ENCODE data around the gene SLC5A12. TPM values are rescaled to one million over a fixed set of nuclear protein-coding genes. Genes with fewer than 3 reads are reported as not detected.

Gene SLC5A12
- total RNA-seq, 2 donors from 2014 or later: not detected

DNA sequence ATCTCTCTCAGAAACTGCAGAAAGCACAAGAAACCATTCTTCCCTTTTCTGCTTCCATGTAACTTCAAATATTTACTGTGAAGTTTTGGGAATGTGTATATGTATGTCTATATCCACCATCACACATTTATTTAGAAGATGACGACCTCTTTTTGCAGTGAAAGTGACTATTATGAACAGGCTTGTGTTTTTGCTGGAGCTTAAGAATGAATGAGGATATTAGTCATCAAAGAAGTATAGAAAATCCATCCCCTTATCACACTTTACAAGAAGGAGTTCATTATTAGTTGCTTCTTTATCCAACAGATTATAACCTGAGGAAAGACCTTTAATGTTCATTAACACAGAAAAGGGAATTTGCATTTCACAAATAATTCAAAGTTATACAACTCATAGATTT lies 21.1 kb upstream of the SLC5A12 start:
- H3K36me3 Mint-ChIP-seq (ENCODE audit: insufficient read depth in 2 of 2): no peaks in the 10 kb centered on the region
- H3K9me3 Mint-ChIP-seq: peaks cover 5 to 8% of the 10 kb centered on the region in 2 donors
- H3K4me3 Mint-ChIP-seq: no peak overlapping the region
- H3K27ac Mint-ChIP-seq: no peak overlapping the region
- H3K4me1 Mint-ChIP-seq (ENCODE audit: low read depth): no peaks in the 10 kb centered on the region
- DNase-seq (no peak), ATAC-seq (replicated peaks in 1 of 2) (no peak)
- H3K27me3 Mint-ChIP-seq (ENCODE audit: low read depth): no peaks in the 10 kb centered on the region

DNA sequence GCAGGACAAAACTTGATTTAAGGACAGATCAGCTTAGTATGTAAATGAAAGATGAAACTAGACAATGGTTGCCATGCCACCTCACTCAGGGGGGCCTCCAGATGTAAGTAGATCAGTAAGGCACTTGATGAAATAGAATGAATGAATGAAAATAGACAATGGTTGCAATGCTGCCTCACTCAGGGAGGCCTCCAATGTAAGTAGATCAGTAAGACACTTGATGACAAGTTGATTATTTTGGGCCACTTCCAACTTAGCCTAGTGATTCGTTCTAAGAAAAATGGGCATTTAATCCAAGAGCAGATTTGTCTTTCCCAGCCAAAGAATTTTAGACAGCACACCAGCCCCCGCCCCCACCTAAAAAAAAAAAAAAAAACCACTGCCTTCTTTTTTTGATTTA lies 19.2 kb upstream of the SLC5A12 start:
- DNase-seq (no peak), ATAC-seq (replicated peaks in 1 of 2) (no peak)
- no peaks in the 10 kb centered on the region for H3K4me1 Mint-ChIP-seq (ENCODE audit: low read depth)
- H3K9me3 Mint-ChIP-seq: peaks cover 4 to 8% of the 10 kb centered on the region in 2 donors
- H3K27ac Mint-ChIP-seq: no peak overlapping the region
- no peak overlapping the region for H3K4me3 Mint-ChIP-seq
- no peaks in the 10 kb centered on the region for H3K36me3 Mint-ChIP-seq (ENCODE audit: insufficient read depth in 2 of 2)
- H3K27me3 Mint-ChIP-seq (ENCODE audit: low read depth): no peaks in the 10 kb centered on the region

DNA sequence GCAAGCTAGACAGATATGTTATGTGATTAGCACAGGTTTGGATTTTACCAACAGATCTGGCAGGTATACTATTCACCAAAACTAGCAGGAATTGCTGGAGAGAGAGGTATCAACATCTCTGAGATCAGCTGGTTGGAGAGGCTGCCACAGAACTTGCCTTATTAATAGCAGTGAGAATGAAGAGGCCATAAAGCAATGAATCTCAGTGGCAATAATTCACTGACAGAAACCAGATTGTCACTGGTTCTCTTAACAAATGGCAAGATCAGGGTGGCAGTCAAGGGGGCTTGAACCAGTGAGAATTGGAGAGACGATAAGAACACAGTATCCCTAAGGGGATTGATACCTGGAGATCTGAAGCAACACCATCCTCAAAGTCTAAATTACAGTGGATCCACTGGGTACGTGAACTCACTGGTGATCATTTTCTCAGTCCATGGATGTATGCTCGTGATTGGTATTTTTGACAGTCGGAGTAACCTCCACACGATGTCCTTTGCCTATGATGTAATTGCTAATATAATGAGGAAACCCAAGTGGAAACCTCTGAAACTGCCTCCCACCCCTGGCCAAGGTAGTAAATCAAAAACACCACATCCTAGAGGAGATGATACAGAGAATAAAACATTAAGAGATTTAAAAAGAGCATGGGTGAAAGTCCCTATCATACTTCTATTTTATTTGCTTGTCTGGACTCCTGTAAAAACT lies 17.7 kb upstream of the SLC5A12 start:
- Mint-ChIP-seq H3K4me3 (no peak overlapping the region), H3K27ac (no peak overlapping the region), H3K9me3 (peaks cover 4 to 8% of the 10 kb centered on the region in 2 donors), H3K36me3 (ENCODE audit: insufficient read depth in 2 of 2) (no peaks in the 10 kb centered on the region), H3K4me1 (ENCODE audit: low read depth) (no peaks in the 10 kb centered on the region), H3K27me3 (ENCODE audit: low read depth) (no peaks in the 10 kb centered on the region)
- DNase-seq: no peak
- ATAC-seq (replicated peaks in 1 of 2): no peak

DNA sequence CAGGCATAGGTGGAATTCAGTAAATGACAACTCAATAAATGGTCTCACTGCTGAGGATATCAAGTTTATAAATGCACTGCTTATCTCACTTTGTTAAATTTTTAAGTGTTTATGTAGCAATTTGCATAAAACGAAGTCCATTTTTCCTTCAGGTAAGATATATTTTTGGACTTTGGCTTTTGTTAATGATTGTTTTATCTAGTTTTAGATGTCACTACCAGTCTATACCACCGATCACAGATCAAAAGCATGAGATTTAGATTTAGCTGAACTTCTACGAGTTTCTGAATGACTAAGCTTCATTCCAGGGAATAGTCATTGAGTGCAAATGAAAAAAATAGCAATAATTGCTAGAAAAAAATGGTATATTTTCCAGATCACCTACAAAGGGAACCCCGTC lies 12.8 kb upstream of the SLC5A12 start:
- Mint-ChIP-seq H3K27me3 (ENCODE audit: low read depth) (no peaks in the 10 kb centered on the region), H3K4me1 (ENCODE audit: low read depth) (no peaks in the 10 kb centered on the region), H3K27ac (no peak overlapping the region), H3K36me3 (ENCODE audit: insufficient read depth in 2 of 2) (no peaks in the 10 kb centered on the region), H3K4me3 (no peak overlapping the region), H3K9me3 (peaks cover 12 to 13% of the 10 kb centered on the region in 2 donors)
- ATAC-seq (replicated peaks in 1 of 2): no peak
- DNase-seq: no peak

GRCh38 chr11:26731084-26731456 lies 9.2 kb upstream of the SLC5A12 start:
- Mint-ChIP-seq H3K27me3 (ENCODE audit: low read depth) (no peaks in the 10 kb centered on the region), H3K4me1 (ENCODE audit: low read depth) (no peaks in the 10 kb centered on the region), H3K27ac (no peak overlapping the region), H3K9me3 (peaks cover 9 to 10% of the 10 kb centered on the region in 2 donors), H3K4me3 (no peak overlapping the region), H3K36me3 (ENCODE audit: insufficient read depth in 2 of 2) (no peaks in the 10 kb centered on the region)
- ATAC-seq (replicated peaks in 1 of 2) (no peak), DNase-seq (no peak)

DNA sequence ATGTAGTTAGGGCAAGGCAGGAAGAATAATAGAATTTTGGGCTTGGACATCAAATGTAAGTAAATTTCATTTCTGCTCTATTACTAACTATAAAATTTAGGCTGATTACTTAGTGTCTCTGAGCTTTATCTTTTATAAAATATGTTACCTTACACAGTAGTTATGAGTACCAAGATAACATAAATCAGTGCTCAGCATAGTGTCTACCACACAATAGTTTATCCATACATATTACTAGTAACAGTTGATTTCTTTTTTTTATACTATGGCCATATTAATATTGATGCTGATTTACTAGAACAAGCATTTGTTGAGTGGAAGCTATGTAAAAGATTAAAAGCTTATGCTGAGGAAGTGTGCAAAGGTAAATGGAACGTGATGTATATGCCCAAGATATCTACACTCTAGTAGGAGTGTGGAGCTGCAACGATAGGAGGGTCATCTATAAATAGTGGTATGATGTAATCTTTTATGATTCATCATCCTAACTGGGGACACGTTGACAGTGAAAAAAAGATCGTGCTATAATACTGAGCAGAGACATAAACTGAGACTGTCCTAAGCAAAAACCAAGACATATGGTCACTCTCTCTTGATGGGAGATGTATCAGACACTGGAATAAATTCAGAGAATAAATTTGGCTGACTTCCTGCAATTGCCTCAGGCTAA lies 8.7 kb upstream of the SLC5A12 start:
- no peak for DNase-seq
- no peaks in the 10 kb centered on the region for H3K36me3 Mint-ChIP-seq (ENCODE audit: insufficient read depth in 2 of 2)
- H3K27me3 Mint-ChIP-seq (ENCODE audit: low read depth): no peaks in the 10 kb centered on the region
- ATAC-seq (replicated peaks in 1 of 2): no peak
- no peaks in the 10 kb centered on the region for H3K4me1 Mint-ChIP-seq (ENCODE audit: low read depth)
- no peak overlapping the region for H3K4me3 Mint-ChIP-seq
- H3K27ac Mint-ChIP-seq: no peak overlapping the region
- H3K9me3 Mint-ChIP-seq: peaks cover 9 to 10% of the 10 kb centered on the region in 2 donors

DNA sequence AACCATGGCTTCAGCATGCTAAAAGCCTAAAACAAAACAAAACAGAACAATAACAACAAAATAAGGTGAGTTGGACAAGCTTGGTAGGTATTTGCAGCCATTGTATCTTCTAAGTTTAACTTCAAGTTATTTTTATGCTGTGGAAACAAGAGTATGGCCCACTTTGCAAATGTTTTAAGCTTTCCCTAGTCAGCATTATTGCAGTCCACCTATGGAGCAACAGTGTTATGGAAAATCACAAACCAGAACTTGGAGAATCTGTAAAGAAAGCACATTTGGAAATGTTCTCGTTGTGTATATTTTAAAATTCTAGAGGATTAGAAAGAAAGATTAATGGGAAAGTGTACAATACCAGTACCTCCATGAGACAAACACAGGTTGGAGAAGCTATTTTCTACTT lies 7.4 kb upstream of the SLC5A12 start:
- DNase-seq (no peak), ATAC-seq (replicated peaks in 1 of 2) (no peak)
- no peaks in the 10 kb centered on the region for H3K4me1 Mint-ChIP-seq (ENCODE audit: low read depth)
- H3K27me3 Mint-ChIP-seq (ENCODE audit: low read depth): no peaks in the 10 kb centered on the region
- H3K27ac Mint-ChIP-seq: no peak overlapping the region
- H3K4me3 Mint-ChIP-seq: no peak overlapping the region
- H3K36me3 Mint-ChIP-seq (ENCODE audit: insufficient read depth in 2 of 2): no peaks in the 10 kb centered on the region
- H3K9me3 Mint-ChIP-seq: peaks cover 9 to 12% of the 10 kb centered on the region in 2 donors

DNA sequence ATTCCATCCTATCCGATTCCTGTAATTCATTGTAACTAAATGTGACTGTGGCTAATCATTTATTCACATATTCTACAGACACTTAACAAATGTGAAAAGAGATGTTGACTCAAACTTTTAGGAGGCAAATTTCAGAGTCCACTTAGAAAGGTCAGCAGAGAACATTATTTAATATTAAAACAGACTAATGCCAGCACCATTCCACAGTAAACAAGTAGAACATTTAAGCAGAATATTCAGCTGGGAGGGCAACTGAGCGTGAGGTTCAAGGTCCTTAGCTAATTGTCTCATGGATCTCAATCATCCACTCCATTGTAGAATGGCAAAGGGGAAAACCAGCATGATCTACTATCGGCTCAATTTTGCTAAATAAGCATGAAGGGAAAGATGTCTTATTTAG lies 5.1 kb upstream of the SLC5A12 start:
- DNase-seq (no peak), ATAC-seq (replicated peaks in 1 of 2) (no peak)
- Mint-ChIP-seq H3K9me3 (peaks cover 8% of the 10 kb centered on the region in 2 donors), H3K27me3 (ENCODE audit: low read depth) (no peaks in the 10 kb centered on the region), H3K4me3 (no peak overlapping the region), H3K4me1 (ENCODE audit: low read depth) (no peaks in the 10 kb centered on the region), H3K27ac (no peak overlapping the region), H3K36me3 (ENCODE audit: insufficient read depth in 2 of 2) (no peaks in the 10 kb centered on the region)

DNA sequence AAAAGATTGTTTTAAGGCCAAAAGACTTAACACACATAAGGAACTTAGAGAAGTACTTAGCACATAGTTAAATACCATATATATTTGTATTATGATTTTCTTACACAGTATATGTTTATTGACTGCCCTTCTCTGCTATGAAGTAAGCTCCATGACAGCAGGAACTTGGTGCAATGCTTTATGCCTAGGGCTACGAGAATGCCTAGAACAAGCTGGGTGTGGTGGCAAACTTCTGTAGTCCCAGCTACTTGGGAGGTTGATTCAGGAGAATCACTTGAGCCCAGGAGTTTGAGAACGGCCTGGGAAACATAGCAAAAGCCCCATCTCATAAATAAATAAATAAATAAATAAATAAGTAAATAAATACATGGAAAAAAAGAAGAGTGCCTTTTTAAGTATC lies 1.9 kb downstream of the SLC5A12 start:
- H3K9me3 Mint-ChIP-seq: peaks cover 4 to 10% of the 10 kb centered on the region in 2 donors
- H3K36me3 Mint-ChIP-seq (ENCODE audit: insufficient read depth in 2 of 2): no peaks in the 10 kb centered on the region
- no peaks in the 10 kb centered on the region for H3K27me3 Mint-ChIP-seq (ENCODE audit: low read depth)
- no peak for ATAC-seq (replicated peaks in 1 of 2)
- no peak overlapping the region for H3K27ac Mint-ChIP-seq
- DNase-seq: no peak
- H3K4me1 Mint-ChIP-seq (ENCODE audit: low read depth): no peaks in the 10 kb centered on the region
- H3K4me3 Mint-ChIP-seq: no peak overlapping the region

DNA sequence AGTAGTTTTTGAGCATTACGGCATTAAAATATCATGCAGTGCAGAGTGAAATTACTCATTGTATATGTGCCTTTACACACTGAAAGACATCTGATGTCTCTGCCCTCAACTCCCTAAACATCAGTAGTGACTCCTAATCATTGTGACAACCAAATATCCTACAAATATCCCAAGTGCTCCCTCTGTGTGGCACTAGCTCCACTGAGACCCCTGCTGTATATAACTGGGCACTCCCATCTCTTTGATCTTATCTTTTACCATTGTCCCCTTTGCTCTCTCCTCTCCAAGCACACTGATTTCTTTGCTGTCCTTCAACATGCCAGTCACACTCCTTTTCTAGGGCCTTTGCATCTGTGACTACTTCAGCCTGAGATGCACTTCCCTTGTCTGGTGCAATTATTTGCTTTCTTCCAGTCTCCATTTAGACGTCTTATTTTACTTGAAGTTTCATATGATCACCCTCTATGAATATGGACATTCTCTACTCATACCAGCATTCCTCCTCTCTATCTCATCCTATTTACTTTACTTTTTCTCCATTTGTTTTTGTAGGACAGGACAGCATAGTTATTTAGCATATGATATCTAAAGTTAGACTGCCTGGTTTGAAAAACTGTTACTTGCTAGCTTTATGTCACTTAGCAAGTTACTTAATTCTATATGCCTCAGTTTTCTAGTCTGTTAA lies 2.4 kb downstream of the SLC5A12 start:
- Mint-ChIP-seq H3K27ac (no peak overlapping the region), H3K36me3 (ENCODE audit: insufficient read depth in 2 of 2) (no peaks in the 10 kb centered on the region), H3K27me3 (ENCODE audit: low read depth) (no peaks in the 10 kb centered on the region), H3K9me3 (peaks cover 4 to 10% of the 10 kb centered on the region in 2 donors), H3K4me3 (no peak overlapping the region), H3K4me1 (ENCODE audit: low read depth) (no peaks in the 10 kb centered on the region)
- ATAC-seq (replicated peaks in 1 of 2) (no peak), DNase-seq (no peak)

- DNase-seq (no peak), ATAC-seq (replicated peaks in 1 of 2) (no peak)
- no peak overlapping the region for H3K27ac Mint-ChIP-seq
- H3K9me3 Mint-ChIP-seq: peaks cover 5 to 7% of the 10 kb centered on the region in 2 donors
- H3K36me3 Mint-ChIP-seq (ENCODE audit: insufficient read depth in 2 of 2): no peaks in the 10 kb centered on the region
- H3K27me3 Mint-ChIP-seq (ENCODE audit: low read depth): no peaks in the 10 kb centered on the region
- no peaks in the 10 kb centered on the region for H3K4me1 Mint-ChIP-seq (ENCODE audit: low read depth)
- H3K4me3 Mint-ChIP-seq: no peak overlapping the region
These were observed 4.1 kb downstream of the SLC5A12 start for GRCh38 chr11:26717771-26718170.

- Mint-ChIP-seq H3K4me3 (no peak overlapping the region), H3K36me3 (ENCODE audit: insufficient read depth in 2 of 2) (no peaks in the 10 kb centered on the region), H3K27me3 (ENCODE audit: low read depth) (no peaks in the 10 kb centered on the region), H3K4me1 (ENCODE audit: low read depth) (no peaks in the 10 kb centered on the region), H3K27ac (no peak overlapping the region), H3K9me3 (peaks cover 5 to 8% of the 10 kb centered on the region in 2 donors)
- ATAC-seq (replicated peaks in 1 of 2) (no peak), DNase-seq (no peak)
These were observed 6.7 kb downstream of the SLC5A12 start for GRCh38 chr11:26715133-26715532.

DNA sequence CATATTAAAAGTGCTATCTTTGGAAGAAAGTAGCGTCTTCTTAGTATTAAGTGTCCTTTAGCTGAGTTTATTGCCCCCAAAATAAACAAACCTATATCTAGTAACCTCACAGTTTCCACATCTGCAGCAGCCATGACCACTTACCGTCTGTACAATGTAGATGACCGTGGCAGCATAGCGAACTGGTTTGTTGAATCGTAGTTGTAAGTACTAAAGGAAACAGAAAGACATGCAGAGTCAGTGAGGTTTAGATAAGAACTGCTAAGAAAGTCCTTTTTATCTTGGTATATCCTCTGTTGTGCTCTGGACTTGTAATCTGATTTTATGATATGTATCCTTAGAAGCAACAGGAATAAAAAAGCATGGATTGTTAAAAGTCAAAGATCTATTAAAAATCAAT lies 9.4 kb downstream of the SLC5A12 start:
- Mint-ChIP-seq H3K27me3 (ENCODE audit: low read depth) (no peaks in the 10 kb centered on the region), H3K9me3 (peaks cover 2 to 8% of the 10 kb centered on the region in 2 donors), H3K36me3 (ENCODE audit: insufficient read depth in 2 of 2) (no peaks in the 10 kb centered on the region), H3K4me1 (ENCODE audit: low read depth) (no peaks in the 10 kb centered on the region), H3K4me3 (no peak overlapping the region), H3K27ac (no peak overlapping the region)
- no peak for DNase-seq
- no peak for ATAC-seq (replicated peaks in 1 of 2)
